ENCODE results near the gene SHC1.

The SHC1 gene

DNA sequence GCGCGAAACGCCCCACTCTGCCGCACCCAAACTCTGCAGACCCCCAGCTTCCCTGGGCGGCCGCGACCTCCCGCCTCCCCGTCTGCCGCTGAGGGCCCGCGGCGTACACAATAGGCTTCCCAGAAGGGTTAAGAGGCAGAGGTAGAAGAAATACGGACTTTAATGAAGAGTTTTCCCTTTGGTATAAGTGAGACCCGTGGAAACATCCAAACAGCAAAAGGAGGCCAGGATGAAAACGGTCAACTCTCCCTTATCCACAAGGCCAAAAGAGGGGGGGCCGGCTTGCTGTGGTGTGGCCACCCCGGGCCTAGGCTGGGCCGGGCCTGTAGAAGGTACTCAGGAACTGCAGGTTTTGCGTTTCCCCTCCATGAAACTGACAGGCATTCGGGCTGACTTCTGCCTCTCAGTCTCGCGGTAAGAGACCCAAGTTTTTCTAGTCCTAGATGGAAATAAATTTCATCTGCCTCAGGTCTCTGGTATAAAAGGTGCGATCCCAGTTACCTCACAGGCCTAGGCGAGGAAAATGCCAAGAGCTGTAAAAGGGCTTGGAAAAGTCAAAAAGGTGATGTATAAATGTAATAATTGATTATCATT, 8.3 kb downstream of the SHC1 start:
- ChIA-PET CTCF (interaction anchor here (0.7 to 5.0 kb wide), 12 partner anchors 9 to 167 kb away, joined by 3 to 62 read pairs (median 5); partner anchors contain the start of genes CKS1B, LENEP and SHC1), POLR2A (interaction anchor here (1.1 to 3.9 kb wide), 6 partner anchors 10 to 123 kb away, joined by 3 to 74 read pairs (median 4); partner anchors contain the start of gene SHC1)
- no peak for DNase-seq (ENCODE audit: low read depth, low spot score)
- peak overlapping the region; percentile 74 for H3K4me3 ChIP-seq (ENCODE audit: low read depth, low read length)
- TF ChIP-seq, protein P1, sequence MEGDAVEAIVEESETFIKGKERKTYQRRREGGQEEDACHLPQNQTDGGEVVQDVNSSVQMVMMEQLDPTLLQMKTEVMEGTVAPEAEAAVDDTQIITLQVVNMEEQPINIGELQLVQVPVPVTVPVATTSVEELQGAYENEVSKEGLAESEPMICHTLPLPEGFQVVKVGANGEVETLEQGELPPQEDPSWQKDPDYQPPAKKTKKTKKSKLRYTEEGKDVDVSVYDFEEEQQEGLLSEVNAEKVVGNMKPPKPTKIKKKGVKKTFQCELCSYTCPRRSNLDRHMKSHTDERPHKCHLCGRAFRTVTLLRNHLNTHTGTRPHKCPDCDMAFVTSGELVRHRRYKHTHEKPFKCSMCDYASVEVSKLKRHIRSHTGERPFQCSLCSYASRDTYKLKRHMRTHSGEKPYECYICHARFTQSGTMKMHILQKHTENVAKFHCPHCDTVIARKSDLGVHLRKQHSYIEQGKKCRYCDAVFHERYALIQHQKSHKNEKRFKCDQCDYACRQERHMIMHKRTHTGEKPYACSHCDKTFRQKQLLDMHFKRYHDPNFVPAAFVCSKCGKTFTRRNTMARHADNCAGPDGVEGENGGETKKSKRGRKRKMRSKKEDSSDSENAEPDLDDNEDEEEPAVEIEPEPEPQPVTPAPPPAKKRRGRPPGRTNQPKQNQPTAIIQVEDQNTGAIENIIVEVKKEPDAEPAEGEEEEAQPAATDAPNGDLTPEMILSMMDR (IDR thresholded peaks at IDR 0.05; ENCODE audit: insufficient read depth, low read length, missing control alignments): no peak

DNA sequence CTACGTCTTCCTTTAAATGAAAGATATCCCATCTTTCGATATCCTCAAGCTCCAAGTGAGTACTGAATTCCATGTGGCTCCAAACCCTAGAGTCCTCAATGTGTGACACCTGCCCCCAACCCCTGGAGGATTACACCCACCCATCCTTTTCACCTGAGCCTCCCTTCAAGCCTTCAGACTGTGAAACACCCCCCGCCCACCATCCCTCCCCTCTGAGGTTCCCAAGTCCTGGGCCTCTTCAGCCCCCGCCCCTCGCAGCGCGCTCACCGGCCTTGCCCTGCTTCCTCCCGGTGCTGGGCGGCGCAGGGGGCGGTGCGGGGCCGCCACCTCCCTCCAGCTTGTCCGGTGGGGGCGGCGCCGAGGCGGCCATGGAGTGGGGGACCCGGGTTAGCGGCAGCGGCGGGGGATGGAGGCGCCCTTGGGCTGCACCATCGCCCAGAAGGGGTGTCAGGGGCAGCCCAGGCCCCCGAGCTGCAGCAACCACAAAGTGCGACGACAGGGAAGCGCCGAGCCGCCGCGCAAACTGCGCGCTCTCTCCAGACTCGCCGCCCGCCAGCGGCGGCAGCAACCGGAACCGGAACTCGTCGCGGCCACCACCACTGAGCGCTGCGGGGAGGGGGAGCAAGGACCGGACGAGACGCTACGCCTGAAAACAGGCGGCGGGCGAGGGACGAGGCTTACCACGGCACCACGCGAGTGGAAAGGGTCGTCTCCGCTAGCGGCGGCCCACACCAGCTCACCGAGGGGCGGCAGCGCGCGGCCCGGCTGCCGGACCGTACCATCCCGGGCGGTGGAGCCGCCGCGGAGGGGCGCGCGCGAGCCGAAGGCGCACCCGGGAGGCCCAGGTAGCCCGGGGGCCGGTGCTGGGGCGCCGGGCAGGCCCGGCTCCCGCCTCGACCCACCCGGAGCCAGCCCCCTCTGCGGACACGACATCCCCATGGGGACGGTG, 9.1 kb downstream of the SHC1 start, which contains the start of gene PYGO2:
Gene PYGO2, minus strand, starts transcription at position 576 of the 949 bp plus-strand sequence. Its CDS starts 206 bp downstream, at position 370.
- no peak for DNase-seq (ENCODE audit: low read depth, low spot score)
- TF ChIP-seq, protein P1 (IDR thresholded peaks at IDR 0.05; ENCODE audit: insufficient read depth, low read length, missing control alignments): peak; percentile 38
- H3K4me3 ChIP-seq (ENCODE audit: low read depth, low read length): peak within 1 kb of the TSS; percentile 74
- POLR2A ChIA-PET: interaction anchor here (0.9 to 3.9 kb wide), 8 partner anchors 10 to 403 kb away, joined by 3 to 74 read pairs (median 4); partner anchors contain the start of gene SHC1
- CTCF ChIA-PET: interaction anchor here (0.6 to 5.0 kb wide), 22 partner anchors 9 to 402 kb away, joined by 3 to 62 read pairs (median 3); partner anchors contain the start of genes CKS1B, LENEP, SHC1 and ZBTB7B

DNA sequence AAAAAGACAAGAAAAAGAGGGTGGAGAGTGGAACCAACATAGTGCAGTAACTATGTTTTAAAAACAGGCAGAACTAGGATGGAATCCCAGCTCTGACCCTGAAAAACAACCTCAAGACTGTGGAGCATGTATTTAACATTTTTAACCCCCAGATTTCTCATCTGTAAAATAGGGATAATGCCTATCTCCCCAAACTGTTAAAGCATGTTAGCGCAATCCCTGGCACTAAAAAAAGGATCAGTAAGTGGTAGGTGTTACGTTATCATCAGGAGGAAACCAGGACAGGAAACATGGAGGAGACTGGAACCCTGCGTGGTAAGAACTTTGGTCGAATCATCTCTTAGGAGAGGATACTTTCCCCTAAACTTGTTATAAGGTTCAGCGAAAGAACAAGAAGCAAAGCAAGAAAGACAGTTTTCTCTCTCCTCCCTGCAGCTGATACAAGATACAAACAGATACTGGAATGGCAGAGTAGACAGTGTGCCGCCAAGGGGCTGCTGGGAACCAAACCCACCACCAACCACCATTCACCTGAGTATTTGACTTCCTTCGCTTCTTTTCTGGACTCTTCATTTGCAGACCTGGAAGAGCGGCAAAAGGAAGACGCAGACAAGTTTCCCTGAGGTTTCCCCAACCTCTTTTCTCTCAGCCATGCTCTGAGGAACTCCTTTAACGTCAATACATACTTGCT, 10.0 kb downstream of the SHC1 start:
- H3K4me3 ChIP-seq (ENCODE audit: low read depth, low read length): peak overlapping the region; percentile 74
- TF ChIP-seq, protein P1 (IDR thresholded peaks at IDR 0.05; ENCODE audit: insufficient read depth, low read length, missing control alignments): no peak
- no peak for DNase-seq (ENCODE audit: low read depth, low spot score)
- ChIA-PET CTCF (interaction anchor here (0.7 to 5.0 kb wide), 15 partner anchors 11 to 401 kb away, joined by 3 to 62 read pairs (median 4); partner anchors contain the start of genes CKS1B, LENEP, SHC1 and ZBTB7B), POLR2A (interaction anchor here (0.7 to 3.9 kb wide), 7 partner anchors 11 to 402 kb away, joined by 3 to 74 read pairs (median 5); partner anchors contain the start of genes FLAD1 and SHC1)

DNA sequence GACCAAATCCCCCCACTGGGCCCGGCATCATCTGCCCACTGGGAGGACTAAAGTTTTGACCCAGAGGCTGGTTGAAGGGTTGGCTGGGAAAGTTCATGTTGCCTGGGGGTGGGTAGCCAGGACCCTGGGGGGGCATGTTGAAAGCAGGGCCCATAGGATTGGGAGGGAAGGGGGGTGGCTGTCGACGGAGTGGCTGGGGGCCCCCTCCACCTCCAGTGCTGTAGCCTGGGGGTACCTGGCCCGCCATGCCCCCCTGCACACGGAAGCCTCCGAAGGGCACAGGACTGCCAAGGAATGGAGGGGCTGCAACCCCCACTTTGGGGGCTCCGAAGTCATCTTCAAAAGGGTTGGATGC, 11.1 kb downstream of the SHC1 start:
- TF ChIP-seq, protein P1 (IDR thresholded peaks at IDR 0.05; ENCODE audit: insufficient read depth, low read length, missing control alignments): no peak
- DNase-seq (ENCODE audit: low read depth, low spot score): no peak
- CTCF ChIA-PET: interaction anchor here (0.8 to 5.0 kb wide), 3 partner anchors 37 to 84 kb away, joined by 3 to 62 read pairs (median 4); partner anchors contain the start of gene LENEP
- POLR2A ChIA-PET: interaction anchor here (0.6 kb wide), 1 partner anchor 1016 kb away, joined by 3 read pairs; no protein-coding TSS in a partner anchor
- H3K4me3 ChIP-seq (ENCODE audit: low read depth, low read length): no peak overlapping the region

GRCh38 chr1:154958681-154959425, 11.7 kb downstream of the SHC1 start:
- POLR2A ChIA-PET: interaction anchor here (0.5 to 0.8 kb wide), 2 partner anchors 15 to 25 kb away, joined by 3 to 4 read pairs; no protein-coding TSS in a partner anchor
- H3K4me3 ChIP-seq (ENCODE audit: low read depth, low read length): no peak overlapping the region
- TF ChIP-seq, protein P1 (IDR thresholded peaks at IDR 0.05; ENCODE audit: insufficient read depth, low read length, missing control alignments): no peak
- no peak for DNase-seq (ENCODE audit: low read depth, low spot score)
- CTCF ChIA-PET: interaction anchor here (0.6 to 5.5 kb wide), 4 partner anchors 18 to 101 kb away, joined by 4 to 62 read pairs (median 18); partner anchors contain the start of gene LENEP
